ENCODE measurements around the gene PDHX.

DNA sequence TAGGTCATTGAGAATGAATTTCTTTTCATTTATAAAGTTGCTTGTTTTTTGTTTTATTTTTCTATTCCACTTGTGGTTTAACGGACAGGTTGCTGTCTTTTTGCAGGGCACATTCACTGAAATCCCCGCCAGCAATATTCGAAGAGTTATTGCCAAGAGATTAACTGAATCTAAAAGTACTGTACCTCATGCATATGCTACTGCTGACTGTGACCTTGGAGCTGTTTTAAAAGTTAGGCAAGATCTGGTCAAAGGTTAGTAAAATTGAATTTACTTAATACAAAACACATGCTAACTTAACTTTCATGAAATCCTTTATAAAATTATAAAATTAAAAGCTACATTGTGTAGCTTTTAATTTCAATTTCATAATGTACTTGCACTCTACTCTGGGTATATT is 53.6 kb downstream of the PDHX start:
- TF ChIP-seq, protein P1, sequence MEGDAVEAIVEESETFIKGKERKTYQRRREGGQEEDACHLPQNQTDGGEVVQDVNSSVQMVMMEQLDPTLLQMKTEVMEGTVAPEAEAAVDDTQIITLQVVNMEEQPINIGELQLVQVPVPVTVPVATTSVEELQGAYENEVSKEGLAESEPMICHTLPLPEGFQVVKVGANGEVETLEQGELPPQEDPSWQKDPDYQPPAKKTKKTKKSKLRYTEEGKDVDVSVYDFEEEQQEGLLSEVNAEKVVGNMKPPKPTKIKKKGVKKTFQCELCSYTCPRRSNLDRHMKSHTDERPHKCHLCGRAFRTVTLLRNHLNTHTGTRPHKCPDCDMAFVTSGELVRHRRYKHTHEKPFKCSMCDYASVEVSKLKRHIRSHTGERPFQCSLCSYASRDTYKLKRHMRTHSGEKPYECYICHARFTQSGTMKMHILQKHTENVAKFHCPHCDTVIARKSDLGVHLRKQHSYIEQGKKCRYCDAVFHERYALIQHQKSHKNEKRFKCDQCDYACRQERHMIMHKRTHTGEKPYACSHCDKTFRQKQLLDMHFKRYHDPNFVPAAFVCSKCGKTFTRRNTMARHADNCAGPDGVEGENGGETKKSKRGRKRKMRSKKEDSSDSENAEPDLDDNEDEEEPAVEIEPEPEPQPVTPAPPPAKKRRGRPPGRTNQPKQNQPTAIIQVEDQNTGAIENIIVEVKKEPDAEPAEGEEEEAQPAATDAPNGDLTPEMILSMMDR (IDR thresholded peaks at IDR 0.05): no peak
- no peak for TF ChIP-seq POLR2A (IDR thresholded peaks at IDR 0.05)
